ENCODE measurements around the gene PLEKHA7.

PLEKHA7 gene

DNA sequence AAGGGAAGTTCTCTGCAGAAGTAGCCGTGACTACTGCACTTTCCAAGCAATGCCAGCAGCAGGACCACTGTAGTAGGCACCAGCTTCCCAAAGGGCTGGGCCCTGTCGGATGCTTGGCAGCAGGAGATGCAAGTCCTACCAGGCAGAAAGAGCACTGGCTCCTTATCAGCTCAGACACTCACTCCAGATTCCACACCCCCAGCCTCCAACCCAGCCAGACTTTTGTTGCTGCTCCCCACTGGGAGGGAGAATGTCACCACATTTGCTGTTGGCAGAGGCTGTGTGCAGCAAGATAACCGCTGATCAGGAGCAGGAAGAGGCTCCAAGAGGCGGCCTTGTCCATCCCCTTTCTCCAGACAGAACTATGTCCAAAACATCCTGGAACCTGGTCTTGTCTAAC is 157.0 kb downstream of the PLEKHA7 start:
- H3F3A ChIP-seq (ENCODE audit: control insufficient read depth, insufficient read depth), result no peaks in the 10 kb centered on the region
- no peak overlapping the region for H3K4me2 ChIP-seq (ENCODE audit: low read length)

DNA sequence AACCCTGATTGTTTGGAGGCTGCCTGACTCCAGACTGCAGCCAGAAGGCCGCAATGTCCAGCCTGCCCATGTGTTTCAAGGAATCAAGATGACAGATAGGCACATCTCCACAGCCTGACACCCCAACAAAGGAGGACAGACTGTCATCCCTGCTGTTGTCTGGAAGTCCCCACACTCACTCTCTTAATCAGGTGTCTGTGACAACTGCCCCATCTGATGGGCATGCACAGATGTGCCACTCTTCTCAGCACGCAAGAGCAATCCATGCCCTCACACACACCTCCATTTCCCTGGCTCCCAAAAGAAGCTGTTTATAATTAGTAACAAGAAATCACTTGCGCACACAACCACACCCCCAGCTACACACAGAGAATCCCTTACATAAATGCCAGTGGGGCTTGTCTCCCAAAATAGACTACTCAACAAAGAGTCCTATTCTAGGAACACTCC is 158.2 kb downstream of the PLEKHA7 start:
- Histone ChIP-seq H3K36me3 (ENCODE audit: control insufficient read depth, low read length) (no peaks in the 10 kb centered on the region), H3F3A (ENCODE audit: control insufficient read depth, insufficient read depth) (no peaks in the 10 kb centered on the region), H3K9me2 (replicated peaks; ENCODE audit: control insufficient read depth, low read length) (no peaks in the 10 kb centered on the region), H3K79me2 (ENCODE audit: control insufficient read depth, low read length) (no peaks in the 10 kb centered on the region), H4K20me1 (ENCODE audit: control insufficient read depth, insufficient read depth, low read depth, low read length) (no peaks in the 10 kb centered on the region), H3K4me3 (ENCODE audit: low read length) (no peak overlapping the region), H3K27me3 (ENCODE audit: control insufficient read depth, low read length) (no peaks in the 10 kb centered on the region; the same call in 1 of the 2 replicates), H3K4me1 (ENCODE audit: control insufficient read depth, low read length) (no peaks in the 10 kb centered on the region), H3K4me2 (ENCODE audit: low read length) (no peak overlapping the region), H3K27ac (ENCODE audit: low read depth, low read length) (no peak overlapping the region), H3K9me3 (ENCODE audit: control insufficient read depth, insufficient read depth, low read length) (no peaks in the 10 kb centered on the region)
- no peak for TF ChIP-seq EZH2phosphoT487 (IDR thresholded peaks at IDR 0.05; ENCODE audit: borderline replicate concordance, low read length)
- TF ChIP-seq, protein P1, sequence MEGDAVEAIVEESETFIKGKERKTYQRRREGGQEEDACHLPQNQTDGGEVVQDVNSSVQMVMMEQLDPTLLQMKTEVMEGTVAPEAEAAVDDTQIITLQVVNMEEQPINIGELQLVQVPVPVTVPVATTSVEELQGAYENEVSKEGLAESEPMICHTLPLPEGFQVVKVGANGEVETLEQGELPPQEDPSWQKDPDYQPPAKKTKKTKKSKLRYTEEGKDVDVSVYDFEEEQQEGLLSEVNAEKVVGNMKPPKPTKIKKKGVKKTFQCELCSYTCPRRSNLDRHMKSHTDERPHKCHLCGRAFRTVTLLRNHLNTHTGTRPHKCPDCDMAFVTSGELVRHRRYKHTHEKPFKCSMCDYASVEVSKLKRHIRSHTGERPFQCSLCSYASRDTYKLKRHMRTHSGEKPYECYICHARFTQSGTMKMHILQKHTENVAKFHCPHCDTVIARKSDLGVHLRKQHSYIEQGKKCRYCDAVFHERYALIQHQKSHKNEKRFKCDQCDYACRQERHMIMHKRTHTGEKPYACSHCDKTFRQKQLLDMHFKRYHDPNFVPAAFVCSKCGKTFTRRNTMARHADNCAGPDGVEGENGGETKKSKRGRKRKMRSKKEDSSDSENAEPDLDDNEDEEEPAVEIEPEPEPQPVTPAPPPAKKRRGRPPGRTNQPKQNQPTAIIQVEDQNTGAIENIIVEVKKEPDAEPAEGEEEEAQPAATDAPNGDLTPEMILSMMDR (IDR thresholded peaks at IDR 0.05; ENCODE audit: low read depth, low read length, poor library complexity, severe bottlenecking), result no peak

More for the DNA sequence above, 157.0 kb downstream of the PLEKHA7 start:
- Histone ChIP-seq H3K9me2 (replicated peaks; ENCODE audit: control insufficient read depth, low read length) (no peaks in the 10 kb centered on the region), H3K27me3 (ENCODE audit: control insufficient read depth, low read length) (no peaks in the 10 kb centered on the region; the same call in 1 of the 2 replicates), H3K27ac (ENCODE audit: low read depth, low read length) (no peak overlapping the region), H3K79me2 (ENCODE audit: control insufficient read depth, low read length) (no peaks in the 10 kb centered on the region), H4K20me1 (ENCODE audit: control insufficient read depth, insufficient read depth, low read depth, low read length) (no peaks in the 10 kb centered on the region), H3K4me3 (ENCODE audit: low read length) (no peak overlapping the region), H3K9me3 (ENCODE audit: control insufficient read depth, insufficient read depth, low read length) (no peaks in the 10 kb centered on the region), H3K36me3 (ENCODE audit: control insufficient read depth, low read length) (no peaks in the 10 kb centered on the region), H3K4me1 (ENCODE audit: control insufficient read depth, low read length) (no peaks in the 10 kb centered on the region)
- TF ChIP-seq, protein P1 (IDR thresholded peaks at IDR 0.05; ENCODE audit: low read depth, low read length, poor library complexity, severe bottlenecking), result no peak
- TF ChIP-seq EZH2phosphoT487 (IDR thresholded peaks at IDR 0.05; ENCODE audit: borderline replicate concordance, low read length), result no peak

DNA sequence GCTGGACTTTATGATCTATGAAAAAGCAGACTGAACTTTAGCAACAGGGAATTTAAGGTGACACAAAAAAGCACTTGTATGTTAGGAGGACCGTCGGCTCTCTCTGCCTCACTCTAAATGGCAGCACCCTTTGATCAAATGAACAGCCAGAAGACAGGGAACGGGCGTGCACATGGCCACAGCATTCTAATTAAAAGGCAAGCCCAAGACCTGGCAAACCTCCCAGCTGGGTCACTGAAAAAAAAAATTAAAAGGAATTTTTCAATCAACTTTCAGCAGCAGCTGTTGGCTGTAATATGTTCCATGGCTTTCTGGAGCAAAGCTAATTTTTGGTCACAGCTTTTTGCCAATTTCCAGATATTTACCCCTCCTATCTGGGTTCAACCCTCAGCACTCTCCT is 159.2 kb downstream of the PLEKHA7 start:
- no peak overlapping the region for H3K4me2 ChIP-seq (ENCODE audit: low read length)
- no peaks in the 10 kb centered on the region for H3K4me1 ChIP-seq (ENCODE audit: control insufficient read depth, low read length)
- no peaks in the 10 kb centered on the region for H3K9me3 ChIP-seq (ENCODE audit: control insufficient read depth, insufficient read depth, low read length)
- no peaks in the 10 kb centered on the region for H3K36me3 ChIP-seq (ENCODE audit: control insufficient read depth, low read length)
- H3F3A ChIP-seq (ENCODE audit: control insufficient read depth, insufficient read depth), result no peaks in the 10 kb centered on the region
- no peaks in the 10 kb centered on the region; the same call in 1 of the 2 replicates for H3K27me3 ChIP-seq (ENCODE audit: control insufficient read depth, low read length)
- H3K27ac ChIP-seq (ENCODE audit: low read depth, low read length), result no peak overlapping the region
- H3K79me2 ChIP-seq (ENCODE audit: control insufficient read depth, low read length), result no peaks in the 10 kb centered on the region
- no peaks in the 10 kb centered on the region for H3K9me2 ChIP-seq (replicated peaks; ENCODE audit: control insufficient read depth, low read length)
- H3K4me3 ChIP-seq (ENCODE audit: low read length), result no peak overlapping the region
- no peak for TF ChIP-seq EZH2phosphoT487 (IDR thresholded peaks at IDR 0.05; ENCODE audit: borderline replicate concordance, low read length)
- TF ChIP-seq, protein P1 (IDR thresholded peaks at IDR 0.05; ENCODE audit: low read depth, low read length, poor library complexity, severe bottlenecking), result no peak
- H4K20me1 ChIP-seq (ENCODE audit: control insufficient read depth, insufficient read depth, low read depth, low read length), result no peaks in the 10 kb centered on the region

Measured in DOHH2 (cell line).